ENCODE results near the gene FITM1.
A peak's percentile ranks its signal among the peaks of the same experiment; 100 is the strongest.

Gene FITM1

GRCh38 chr14:24157331-24157730, 26.9 kb downstream of the FITM1 start:
- TF ChIP-seq ZFX (IDR thresholded peaks at IDR 0.05; ENCODE audit: borderline replicate concordance): no peak
- TF ChIP-seq CTCF (IDR thresholded peaks at IDR 0.05): no peak
- H3K27ac ChIP-seq: no peak overlapping the region

GRCh38 chr14:24159777-24160498, 29.5 kb downstream of the FITM1 start:
- no peak for TF ChIP-seq CTCF (IDR thresholded peaks at IDR 0.05)
- TF ChIP-seq ZFX (IDR thresholded peaks at IDR 0.05; ENCODE audit: borderline replicate concordance): no peak
- peak overlapping the region; percentile 64 for H3K27ac ChIP-seq

GRCh38 chr14:24160499-24160849, 30.0 kb downstream of the FITM1 start:
- TF ChIP-seq CTCF (IDR thresholded peaks at IDR 0.05) (no peak), ZFX (IDR thresholded peaks at IDR 0.05; ENCODE audit: borderline replicate concordance) (no peak)
- peak overlapping the region; percentile 64 for H3K27ac ChIP-seq

GRCh38 chr14:24160850-24161804, 30.7 kb downstream of the FITM1 start, which contains the start of gene IRF9:
Gene IRF9 (plus strand): TSS chr14:24161265. CDS start chr14:24162145, 880 bp downstream.
- no peak for TF ChIP-seq ZFX (IDR thresholded peaks at IDR 0.05; ENCODE audit: borderline replicate concordance)
- peak; percentile 96 for TF ChIP-seq CTCF (IDR thresholded peaks at IDR 0.05)
- peak within 1 kb of the TSS; percentile 64 for H3K27ac ChIP-seq

GRCh38 chr14:24162093-24162492, 31.6 kb downstream of the FITM1 start:
- TF ChIP-seq CTCF (IDR thresholded peaks at IDR 0.05): no peak
- no peak for TF ChIP-seq ZFX (IDR thresholded peaks at IDR 0.05; ENCODE audit: borderline replicate concordance)
- H3K27ac ChIP-seq: peak overlapping the region; percentile 64

- H3K27ac ChIP-seq: no peak overlapping the region
- TF ChIP-seq ZFX (IDR thresholded peaks at IDR 0.05; ENCODE audit: borderline replicate concordance) (no peak), CTCF (IDR thresholded peaks at IDR 0.05) (no peak)
Measured at GRCh38 chr14:24164518-24164991, 34.1 kb downstream of the FITM1 start.

All from 22Rv1 (cell line).